ENCODE data around the gene NUP62CL. TPM values are rescaled to one million over a fixed set of nuclear protein-coding genes. Genes with fewer than 3 reads are reported as not detected.

The NUP62CL gene
- total and polyA plus RNA-seq, 2 of the 13 experiments (the other 11 are each of a cell fraction or from before 2014, with no cell fraction given), result 4.2 to 5.8 TPM

- TF ChIP-seq FOXP4 (CRISPR knock-in tag; IDR thresholded peaks at IDR 0.05) (no peak), UBTF (CRISPR knock-in tag; IDR thresholded peaks at IDR 0.05) (peak; percentile 69; the same call in 1 of the 2 replicates), RBFOX2 (IDR thresholded peaks at IDR 0.05; ENCODE audit: low read depth, low read length) (0 out of 2 replicates have a peak, but pooled peaks have one; percentile 43), PAXIP1 (CRISPR knock-in tag; conservative IDR thresholded peaks at IDR 0.05) (0 out of 2 replicates have a peak, but pooled peaks have one; percentile 11), KMT2A (CRISPR knock-in tag; IDR thresholded peaks at IDR 0.05) (0 out of 2 replicates have a peak, but pooled peaks have one; percentile 21), GMEB1 (CRISPR knock-in tag; IDR thresholded peaks at IDR 0.05; ENCODE audit: borderline replicate concordance) (0 out of 2 replicates have a peak, but pooled peaks have one; percentile 14), ZZZ3 (CRISPR knock-in tag; IDR thresholded peaks at IDR 0.05; ENCODE audit: borderline replicate concordance) (0 out of 2 replicates have a peak, but pooled peaks have one; percentile 28), ETV6 (CRISPR knock-in tag; conservative IDR thresholded peaks at IDR 0.05) (no peak), ZUFSP (CRISPR knock-in tag; IDR thresholded peaks at IDR 0.05; ENCODE audit: borderline replicate concordance) (no peak), ZNF790 (CRISPR knock-in tag; IDR thresholded peaks at IDR 0.05; ENCODE audit: borderline replicate concordance) (peak; percentile 28; the same call in 1 of the 2 replicates), CENPBD1 (CRISPR knock-in tag; IDR thresholded peaks at IDR 0.05; ENCODE audit: borderline replicate concordance, low read depth) (no peak), SPEN (CRISPR knock-in tag; IDR thresholded peaks at IDR 0.05; ENCODE audit: low read depth) (peak; percentile 46; the same call in 1 of the 2 replicates), CERS6 (CRISPR knock-in tag; IDR thresholded peaks at IDR 0.05) (no peak)
These were observed 87.7 kb downstream of the NUP62CL start, which contains the start of gene RBM41 (continued) for GRCh38 chrX:107118322-107119147.

All from HepG2 (cell line).